Smooth muscle cell (in vitro differentiated cells): ENCODE results near the gene GRK3. TPM values are rescaled to one million over a fixed set of nuclear protein-coding genes. Genes with fewer than 3 reads are reported as not detected.

ENCODE experiments used
- DNase-seq: peaks from one replicate; lab custom pipeline; 2025; ENCODE audit not compliant: unreplicated experiment; lab: John Stamatoyannopoulos, UW
- H2AFZ ChIP-seq: fragments of 200-600 bp; sonication (generic); 2 replicates; pipeline ENCODE4 v1.6.0; 2016; ENCODE audit warnings: antibody characterized with exemption, low read depth, mild to moderate bottlenecking
- H3F3A ChIP-seq: fragments of 200-600 bp; sonication (generic); 2 replicates; pipeline ENCODE4 v1.6.0; 2017; ENCODE audit warnings: antibody characterized with exemption, low read depth
- H3K27ac ChIP-seq: fragments of 200-600 bp; sonication (generic); 2 replicates; pipeline ENCODE4 v1.5.1; 2016; ENCODE audit warnings: low read depth, mild to moderate bottlenecking
- H3K27me3 ChIP-seq: fragments of 200-600 bp; sonication (generic); 2 replicates; pipeline ENCODE4 v1.6.1; 2016; ENCODE audit warnings: low read depth, mild to moderate bottlenecking
- H3K36me3 ChIP-seq: fragments of 200-600 bp; sonication (generic); 2 replicates; pipeline ENCODE4 v1.5.1; 2016; ENCODE audit warnings: low read depth
- H3K4me1 ChIP-seq: fragments of 200-600 bp; sonication (generic); 2 replicates; pipeline ENCODE4 v1.5.1; 2016; ENCODE audit warnings: low read depth
- H3K4me2 ChIP-seq: fragments of 200-600 bp; sonication (generic); 2 replicates; pipeline ENCODE4 v1.6.0; 2016; ENCODE audit warnings: mild to moderate bottlenecking
- H3K4me3 ChIP-seq: fragments of 200-600 bp; sonication (generic); 2 replicates; pipeline ENCODE4 v1.5.1; 2016; ENCODE audit warnings: mild to moderate bottlenecking
- H3K79me2 ChIP-seq: fragments of 200-600 bp; sonication (generic); 2 replicates; pipeline ENCODE4 v1.6.0; 2016; ENCODE audit warnings: low read depth, mild to moderate bottlenecking
- H3K9ac ChIP-seq: fragments of 200-600 bp; sonication (generic); 2 replicates; pipeline ENCODE4 v1.6.0; 2016; ENCODE audit warnings: low read depth
- H3K9me3 ChIP-seq: fragments of 200-600 bp; sonication (generic); replicated peaks from 2 replicates; pipeline ENCODE4 v1.5.1; 2016; ENCODE audit warnings: low read depth
- H4K20me1 ChIP-seq: fragments of 200-600 bp; sonication (generic); 2 replicates; pipeline ENCODE4 v1.6.0; 2016; ENCODE audit warnings: low read depth
- WGBS: methylation state at CpG from one replicate; pipeline ENCODE4 v1.1.7; 2016; ENCODE audit warnings: low lambda C conversion rate; 5-methylcytosine and 5-hydroxymethylcytosine counted together
- polyA plus RNA-seq: library from polyadenylated mRNA; unstranded; fragments of >200 nt; fragmentation: Nextera tagmentation; extraction: Ambion mirVana; gene quantifications from 2 replicates; pipeline ENCODE4 v1.2.1, GENCODE V29; 2016
- total RNA-seq: library from RNA; depleted of rRNA; stranded (reverse); fragments of >200 nt; gene quantifications from 2 replicates; pipeline ENCODE4 v1.2.3, GENCODE V29; 2014
- TF ChIP-seq, protein P1 (sequence below): fragments of 200-600 bp; sonication (generic); IDR thresholded peaks from 2 replicates; pipeline ENCODE4 v1.5.1; 2017; ENCODE audit warnings: borderline replicate concordance, mild to moderate bottlenecking, antibody characterized with exemption; ENCODE audit not compliant: insufficient read depth, poor library complexity, severe bottlenecking

The GRK3 gene
- total and polyA plus RNA-seq, 2 experiments from 2014 or later = 1.0 to 4.6 TPM

DNA sequence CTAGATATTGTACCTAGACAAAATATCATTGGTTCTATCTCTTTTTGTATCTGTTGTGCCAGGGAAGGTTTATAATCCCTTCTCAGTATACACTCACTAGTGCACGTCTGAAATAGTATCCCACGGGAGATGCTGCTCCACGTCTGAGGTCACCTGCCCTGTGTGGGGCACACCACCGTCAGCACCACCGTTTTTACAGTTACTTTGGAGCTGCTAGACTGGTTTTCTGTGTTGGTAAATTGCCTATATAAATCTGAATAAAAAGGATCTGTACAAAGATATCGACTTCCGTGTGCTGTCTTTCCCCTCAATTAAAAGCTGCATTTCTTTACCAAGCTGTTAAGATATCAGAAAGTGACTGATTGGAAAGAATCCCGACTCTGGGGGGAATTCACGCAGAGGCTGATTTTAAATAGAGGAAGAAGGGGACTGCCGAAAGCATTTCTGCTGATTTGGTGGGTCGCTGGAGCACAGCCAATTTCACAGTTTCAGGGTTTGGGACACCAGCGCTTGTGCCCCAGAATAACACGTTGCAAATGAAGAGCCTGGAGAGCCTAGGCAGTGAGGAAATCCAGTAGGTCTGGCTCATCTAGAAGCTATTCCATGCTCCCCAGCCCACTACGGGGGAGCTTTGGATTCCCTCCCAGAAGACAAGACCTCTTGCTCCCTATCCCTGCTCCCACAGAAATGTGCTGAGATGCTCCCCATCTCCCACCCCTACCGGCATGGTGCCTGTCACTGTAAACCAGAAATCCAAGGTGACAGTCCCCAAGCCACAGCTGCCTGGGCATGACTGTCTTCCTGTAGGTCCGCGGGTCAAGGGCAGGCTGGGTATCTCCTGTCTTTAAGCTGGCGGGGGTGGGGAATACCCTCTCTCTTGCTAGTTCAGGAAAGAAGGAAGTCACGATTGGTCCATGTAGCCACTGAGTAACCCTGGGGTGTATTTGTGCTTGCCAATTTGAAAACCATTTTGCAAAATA lies 164.8 kb downstream of the GRK3 start:
- Histone ChIP-seq H3K79me2 (no peaks in the 10 kb centered on the region), H3K9ac (no peak overlapping the region), H3K36me3 (no peaks in the 10 kb centered on the region), H3K4me2 (no peak overlapping the region), H3K27ac (no peak overlapping the region), H3K27me3 (no peaks in the 10 kb centered on the region), H2AFZ (no peak overlapping the region), H3K4me3 (no peak overlapping the region), H3K9me3 (no peaks in the 10 kb centered on the region), H3K4me1 (no peaks in the 10 kb centered on the region), H4K20me1 (no peaks in the 10 kb centered on the region), H3F3A (peaks cover 6% of the 10 kb centered on the region)
- no peak for DNase-seq
- TF ChIP-seq, protein P1, sequence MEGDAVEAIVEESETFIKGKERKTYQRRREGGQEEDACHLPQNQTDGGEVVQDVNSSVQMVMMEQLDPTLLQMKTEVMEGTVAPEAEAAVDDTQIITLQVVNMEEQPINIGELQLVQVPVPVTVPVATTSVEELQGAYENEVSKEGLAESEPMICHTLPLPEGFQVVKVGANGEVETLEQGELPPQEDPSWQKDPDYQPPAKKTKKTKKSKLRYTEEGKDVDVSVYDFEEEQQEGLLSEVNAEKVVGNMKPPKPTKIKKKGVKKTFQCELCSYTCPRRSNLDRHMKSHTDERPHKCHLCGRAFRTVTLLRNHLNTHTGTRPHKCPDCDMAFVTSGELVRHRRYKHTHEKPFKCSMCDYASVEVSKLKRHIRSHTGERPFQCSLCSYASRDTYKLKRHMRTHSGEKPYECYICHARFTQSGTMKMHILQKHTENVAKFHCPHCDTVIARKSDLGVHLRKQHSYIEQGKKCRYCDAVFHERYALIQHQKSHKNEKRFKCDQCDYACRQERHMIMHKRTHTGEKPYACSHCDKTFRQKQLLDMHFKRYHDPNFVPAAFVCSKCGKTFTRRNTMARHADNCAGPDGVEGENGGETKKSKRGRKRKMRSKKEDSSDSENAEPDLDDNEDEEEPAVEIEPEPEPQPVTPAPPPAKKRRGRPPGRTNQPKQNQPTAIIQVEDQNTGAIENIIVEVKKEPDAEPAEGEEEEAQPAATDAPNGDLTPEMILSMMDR = no peak
- WGBS = 91% methylated on average over 19 of the region's 19 CpGs

DNA sequence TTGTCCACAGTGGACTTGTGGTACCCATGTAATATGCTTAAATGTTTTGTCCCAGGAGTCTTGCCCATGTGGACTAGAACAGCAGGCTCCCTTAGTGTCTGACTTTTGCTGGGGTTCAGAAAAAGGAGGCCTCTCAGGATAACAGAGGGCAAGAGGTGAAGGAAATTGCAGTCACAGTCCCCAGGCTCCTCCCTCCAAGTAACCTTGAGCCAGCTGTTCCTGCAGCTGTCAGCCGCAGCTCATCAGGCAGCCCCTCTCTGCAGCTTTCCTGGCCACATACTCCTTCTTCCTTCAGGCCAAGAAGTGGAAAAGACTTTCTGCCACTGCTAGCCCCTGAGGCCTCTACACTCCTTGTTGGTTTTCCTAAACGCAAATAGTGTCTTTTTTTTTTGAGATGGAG lies 171.2 kb downstream of the GRK3 start:
- Histone ChIP-seq H4K20me1 (no peaks in the 10 kb centered on the region), H2AFZ (no peak overlapping the region), H3K9ac (no peak overlapping the region), H3F3A (no peaks in the 10 kb centered on the region), H3K4me2 (no peak overlapping the region), H3K36me3 (no peaks in the 10 kb centered on the region), H3K4me3 (no peak overlapping the region), H3K9me3 (no peaks in the 10 kb centered on the region), H3K27me3 (no peaks in the 10 kb centered on the region), H3K27ac (no peak overlapping the region), H3K4me1 (no peaks in the 10 kb centered on the region), H3K79me2 (no peaks in the 10 kb centered on the region)
- no peak for DNase-seq
- TF ChIP-seq, protein P1 = no peak
- WGBS = 96% methylated on average over 2 of the region's 2 CpGs

DNA sequence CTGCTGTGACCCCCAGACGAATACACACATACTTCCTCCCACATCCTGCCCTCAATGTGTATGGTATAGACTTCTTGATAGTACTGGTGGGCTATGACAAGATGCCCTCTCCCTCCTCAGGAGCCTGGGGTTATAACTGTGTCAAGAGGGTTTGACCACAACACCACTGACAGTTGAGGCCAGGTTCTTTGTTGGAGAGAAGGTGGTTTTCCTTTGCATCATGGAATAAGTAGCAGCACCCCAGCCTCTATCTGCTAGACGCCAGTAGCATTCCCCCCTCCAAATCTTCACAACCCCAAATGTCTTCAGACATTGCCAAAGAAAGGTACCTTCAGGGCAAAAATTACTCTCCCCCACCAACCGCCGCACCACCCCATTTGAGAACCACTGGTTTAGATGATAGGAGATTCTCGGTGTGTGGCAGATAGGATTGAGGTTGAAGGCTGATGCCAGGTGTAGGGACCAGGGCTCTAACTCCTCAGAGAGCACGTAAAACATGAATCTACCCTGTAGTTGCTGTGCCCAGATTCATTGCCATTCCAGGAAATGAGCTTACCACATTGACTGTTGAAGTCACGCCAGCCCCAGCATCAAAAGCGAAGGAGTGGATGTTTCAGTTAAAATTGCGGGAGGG lies 172.0 kb downstream of the GRK3 start:
- Histone ChIP-seq H3K4me1 (no peaks in the 10 kb centered on the region), H2AFZ (no peak overlapping the region), H3K4me2 (no peak overlapping the region), H3K4me3 (no peak overlapping the region), H3K27ac (no peak overlapping the region), H3K36me3 (no peaks in the 10 kb centered on the region), H3K9ac (no peak overlapping the region), H3K9me3 (no peaks in the 10 kb centered on the region), H3K27me3 (no peaks in the 10 kb centered on the region), H4K20me1 (no peaks in the 10 kb centered on the region), H3K79me2 (no peaks in the 10 kb centered on the region), H3F3A (no peaks in the 10 kb centered on the region)
- TF ChIP-seq, protein P1 = no peak
- no peak for DNase-seq
- WGBS = 94% methylated on average over 9 of the region's 9 CpGs
